HepG2 (cell line): ENCODE data around the gene WBP1. TPM values are rescaled to one million over a fixed set of nuclear protein-coding genes. Genes with fewer than 3 reads are reported as not detected.

ENCODE experiments used
- NFKBIZ ChIP-seq: IDR thresholded peaks from 2 replicates; pipeline ENCODE4 v1.6.1; 2018; ENCODE audit warnings: missing genetic modification reagents, missing compliant biosample characterization
- PRDM15 ChIP-seq: sonication (generic); formaldehyde crosslinking; IDR thresholded peaks from 2 replicates; pipeline ENCODE4 v1.4.0; 2020; ENCODE audit warnings: missing genetic modification reagents
- SMAD1 ChIP-seq: sonication (generic); formaldehyde crosslinking; IDR thresholded peaks from 2 replicates; pipeline ENCODE4 v1.4.0; 2020; ENCODE audit warnings: missing genetic modification reagents, low read depth, mild to moderate bottlenecking, borderline replicate concordance
- SMARCC2 ChIP-seq: fragments of 450-650 bp; IDR thresholded peaks from 2 replicates; pipeline ENCODE4 v1.6.1; 2017; ENCODE audit warnings: antibody characterized with exemption, mild to moderate bottlenecking
- USF2 ChIP-seq, 2 experiments: sonication (generic) in 1 of 2; formaldehyde crosslinking in 1 of 2; IDR thresholded peaks; 2 replicates each; pipeline versions ENCODE4 v1.5.1 to v1.6.1; 2011 to 2020; ENCODE audit warnings: borderline replicate concordance in 1 of 2, low read depth in 1 of 2, low read length in 1 of 2, mild to moderate bottlenecking in 1 of 2, missing genetic modification reagents in 1 of 2, moderate library complexity in 1 of 2
- WIZ ChIP-seq: sonication (generic); formaldehyde crosslinking; IDR thresholded peaks from 2 replicates; pipeline ENCODE4 v1.5.1; 2020; ENCODE audit warnings: mild to moderate bottlenecking, missing genetic modification reagents
- ZBTB8A ChIP-seq: sonication (generic); formaldehyde crosslinking; IDR thresholded peaks from 2 replicates; pipeline ENCODE4 v1.4.0; 2020; ENCODE audit warnings: mild to moderate bottlenecking, low read depth, missing genetic modification reagents, borderline replicate concordance
- ZNF205 ChIP-seq: IDR thresholded peaks from 2 replicates; pipeline ENCODE4 v1.6.1; 2018; ENCODE audit warnings: missing biosample characterization, missing genetic modification reagents
- ZNF260 ChIP-seq: sonication (generic); formaldehyde crosslinking; IDR thresholded peaks from 2 replicates; pipeline ENCODE4 v1.4.0; 2020; ENCODE audit warnings: missing genetic modification reagents, low read depth, mild to moderate bottlenecking, borderline replicate concordance
- ZNF274 ChIP-seq: sonication (generic); formaldehyde crosslinking; IDR thresholded peaks from 2 replicates; pipeline ENCODE4 v1.5.1; 2020; ENCODE audit warnings: mild to moderate bottlenecking, missing genetic modification reagents
- ZNF296 ChIP-seq: sonication (generic); formaldehyde crosslinking; conservative IDR thresholded peaks from 2 replicates; pipeline ENCODE4 v1.5.0; 2020; ENCODE audit warnings: mild to moderate bottlenecking, missing genetic modification reagents
- ZNF720 ChIP-seq: sonication (generic); formaldehyde crosslinking; IDR thresholded peaks from 2 replicates; pipeline ENCODE4 v1.4.0; 2020; ENCODE audit warnings: missing genetic modification reagents
- ZSCAN22 ChIP-seq: sonication (generic); formaldehyde crosslinking; IDR thresholded peaks from 2 replicates; pipeline ENCODE4 v1.4.0; 2020; ENCODE audit warnings: mild to moderate bottlenecking, missing genetic modification reagents
- polyA plus RNA-seq, 8 experiments: library from polyadenylated mRNA; depleted of rRNA in 3 of 8; stranded (reverse) in 7 of 8; unstranded in 1 of 8; fragments of >200 nt; fragmentation: Illumina TruSeq in 4 of 8; extraction: Trizol in 4 of 8; gene quantifications; 2 replicates each; pipeline versions ENCODE4 v1.2.1 to v1.2.3, GENCODE V29; 2011 to 2016; ENCODE audit warnings: low read depth in 4 of 8, missing spikeins in 1 of 8, mixed read lengths in 1 of 8; ENCODE audit not compliant: insufficient read depth in 1 of 8
- total RNA-seq, 5 experiments: library from RNA; depleted of rRNA; stranded (reverse); fragments of >200 nt; fragmentation: Illumina TruSeq; extraction: Trizol; gene quantifications; 2 replicates each; pipeline ENCODE4 v1.2.3, GENCODE V29; 2016; ENCODE audit warnings: low read depth in 1 of 5
- TF ChIP-seq, protein P1 (sequence below): sonication (generic); formaldehyde crosslinking; IDR thresholded peaks from 2 replicates; pipeline ENCODE4 v1.4.0; 2020; ENCODE audit warnings: missing genetic modification reagents, borderline replicate concordance
- TF ChIP-seq, protein P2 (sequence below): sonication (generic); formaldehyde crosslinking; IDR thresholded peaks from 2 replicates; pipeline ENCODE4 v1.9.0; 2021; ENCODE audit warnings: missing genetic modification reagents, borderline replicate concordance

Gene WBP1
- total and polyA plus RNA-seq, 2 of the 13 experiments (the other 11 are each of a cell fraction or from before 2014, with no cell fraction given) = 38.8 to 85.7 TPM

DNA sequence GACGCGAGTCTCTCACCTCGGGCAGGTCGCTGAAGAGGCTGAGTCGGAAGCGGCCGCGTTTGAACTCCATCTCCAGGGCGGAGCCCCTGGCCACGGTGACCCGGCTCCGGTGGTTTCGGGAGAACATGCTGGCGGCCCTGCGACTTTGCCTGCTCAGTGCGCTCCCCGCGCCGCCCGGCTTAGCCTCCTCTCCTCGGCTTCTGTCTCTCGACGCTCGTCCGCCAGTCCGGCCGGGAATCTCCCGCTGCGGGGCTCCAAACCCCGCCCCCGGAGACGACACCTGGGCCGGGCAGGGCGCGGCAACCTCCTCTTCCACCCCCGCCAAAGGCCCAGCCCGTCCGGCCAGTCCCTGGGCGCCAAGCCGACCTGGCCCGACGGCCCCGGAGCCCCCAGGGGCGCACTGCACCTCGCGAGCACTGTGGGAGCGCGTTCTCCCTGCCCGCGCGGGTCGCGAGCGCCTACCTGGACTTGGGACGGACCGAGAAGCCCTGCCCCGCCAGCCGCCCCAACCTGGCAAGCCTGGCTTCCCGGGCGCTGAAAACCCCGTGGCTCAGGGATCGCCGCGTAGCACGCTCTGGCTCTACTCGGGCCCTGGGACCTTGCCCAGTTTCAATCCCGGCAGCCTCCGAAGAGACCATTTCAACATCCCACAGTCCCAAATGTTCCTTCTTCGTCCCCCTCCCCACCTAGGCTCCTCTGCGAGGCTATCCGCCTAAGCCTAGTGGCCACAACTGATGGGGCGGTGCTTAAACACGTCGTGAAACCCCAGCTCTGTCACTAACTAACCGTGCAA lies 16.4 kb upstream of the WBP1 start, which contains the start of gene RTKN (continued):
- TF ChIP-seq PRDM15 (CRISPR knock-in tag) (peak; percentile 65), ZNF296 (CRISPR knock-in tag) (peak; percentile 84), NFKBIZ (CRISPR knock-in tag) (peak; percentile 36; the same call in 1 of the 2 replicates), ZSCAN22 (CRISPR knock-in tag) (peak; percentile 76; the same call in 1 of the 2 replicates), SMARCC2 (no peak), WIZ (CRISPR knock-in tag) (peak; percentile 47), ZBTB8A (CRISPR knock-in tag) (no peak), ZNF720 (CRISPR knock-in tag) (no peak), USF2 (IDR thresholded peaks at IDR 0.05; ENCODE audit: low read depth, low read length) (no peak), USF2 (CRISPR knock-in tag; IDR thresholded peaks at IDR 0.05; ENCODE audit: borderline replicate concordance) (no peak), ZNF274 (peak; percentile 80), ZNF260 (CRISPR knock-in tag) (no peak), SMAD1 (peak; percentile 92; the same call in 1 of the 2 replicates), ZNF205 (peak; percentile 47; the same call in 1 of the 2 replicates)
- TF ChIP-seq, protein P1, sequence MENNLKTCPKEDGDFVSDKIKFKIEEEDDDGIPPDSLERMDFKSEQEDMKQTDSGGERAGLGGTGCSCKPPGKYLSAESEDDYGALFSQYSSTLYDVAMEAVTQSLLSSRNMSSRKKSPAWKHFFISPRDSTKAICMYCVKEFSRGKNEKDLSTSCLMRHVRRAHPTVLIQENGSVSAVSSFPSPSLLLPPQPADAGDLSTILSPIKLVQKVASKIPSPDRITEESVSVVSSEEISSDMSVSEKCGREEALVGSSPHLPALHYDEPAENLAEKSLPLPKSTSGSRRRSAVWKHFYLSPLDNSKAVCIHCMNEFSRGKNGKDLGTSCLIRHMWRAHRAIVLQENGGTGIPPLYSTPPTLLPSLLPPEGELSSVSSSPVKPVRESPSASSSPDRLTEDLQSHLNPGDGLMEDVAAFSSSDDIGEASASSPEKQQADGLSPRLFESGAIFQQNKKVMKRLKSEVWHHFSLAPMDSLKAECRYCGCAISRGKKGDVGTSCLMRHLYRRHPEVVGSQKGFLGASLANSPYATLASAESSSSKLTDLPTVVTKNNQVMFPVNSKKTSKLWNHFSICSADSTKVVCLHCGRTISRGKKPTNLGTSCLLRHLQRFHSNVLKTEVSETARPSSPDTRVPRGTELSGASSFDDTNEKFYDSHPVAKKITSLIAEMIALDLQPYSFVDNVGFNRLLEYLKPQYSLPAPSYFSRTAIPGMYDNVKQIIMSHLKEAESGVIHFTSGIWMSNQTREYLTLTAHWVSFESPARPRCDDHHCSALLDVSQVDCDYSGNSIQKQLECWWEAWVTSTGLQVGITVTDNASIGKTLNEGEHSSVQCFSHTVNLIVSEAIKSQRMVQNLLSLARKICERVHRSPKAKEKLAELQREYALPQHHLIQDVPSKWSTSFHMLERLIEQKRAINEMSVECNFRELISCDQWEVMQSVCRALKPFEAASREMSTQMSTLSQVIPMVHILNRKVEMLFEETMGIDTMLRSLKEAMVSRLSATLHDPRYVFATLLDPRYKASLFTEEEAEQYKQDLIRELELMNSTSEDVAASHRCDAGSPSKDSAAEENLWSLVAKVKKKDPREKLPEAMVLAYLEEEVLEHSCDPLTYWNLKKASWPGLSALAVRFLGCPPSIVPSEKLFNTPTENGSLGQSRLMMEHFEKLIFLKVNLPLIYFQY (CRISPR knock-in tag) = peak; percentile 64
- TF ChIP-seq, protein P2, sequence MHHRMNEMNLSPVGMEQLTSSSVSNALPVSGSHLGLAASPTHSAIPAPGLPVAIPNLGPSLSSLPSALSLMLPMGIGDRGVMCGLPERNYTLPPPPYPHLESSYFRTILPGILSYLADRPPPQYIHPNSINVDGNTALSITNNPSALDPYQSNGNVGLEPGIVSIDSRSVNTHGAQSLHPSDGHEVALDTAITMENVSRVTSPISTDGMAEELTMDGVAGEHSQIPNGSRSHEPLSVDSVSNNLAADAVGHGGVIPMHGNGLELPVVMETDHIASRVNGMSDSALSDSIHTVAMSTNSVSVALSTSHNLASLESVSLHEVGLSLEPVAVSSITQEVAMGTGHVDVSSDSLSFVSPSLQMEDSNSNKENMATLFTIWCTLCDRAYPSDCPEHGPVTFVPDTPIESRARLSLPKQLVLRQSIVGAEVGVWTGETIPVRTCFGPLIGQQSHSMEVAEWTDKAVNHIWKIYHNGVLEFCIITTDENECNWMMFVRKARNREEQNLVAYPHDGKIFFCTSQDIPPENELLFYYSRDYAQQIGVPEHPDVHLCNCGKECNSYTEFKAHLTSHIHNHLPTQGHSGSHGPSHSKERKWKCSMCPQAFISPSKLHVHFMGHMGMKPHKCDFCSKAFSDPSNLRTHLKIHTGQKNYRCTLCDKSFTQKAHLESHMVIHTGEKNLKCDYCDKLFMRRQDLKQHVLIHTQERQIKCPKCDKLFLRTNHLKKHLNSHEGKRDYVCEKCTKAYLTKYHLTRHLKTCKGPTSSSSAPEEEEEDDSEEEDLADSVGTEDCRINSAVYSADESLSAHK (CRISPR knock-in tag) = no peak
